Lung (tissue), 12 donors: ENCODE measurements around the gene C19orf47. TPM values are rescaled to one million over a fixed set of nuclear protein-coding genes. Genes with fewer than 3 reads are reported as not detected.

Source experiments
- ATAC-seq: fragments of 200-7000 bp; cut with Tn5 transposase; one replicate; pipeline ENCODE4 v1.9.1; 2020; ENCODE audit warnings: moderate number of reproducible peaks; ENCODE audit not compliant: insufficient read depth, low FRiP score
- DNase-seq, 3 donors: peaks; one replicate each; pipeline ENCODE4 v3.0.0-alpha.2; 2013 to 2017
- H3K27ac ChIP-seq, 2 donors: one replicate each; pipeline ENCODE4 v1.5.1; 2013; ENCODE audit warnings: mild to moderate bottlenecking in 2 of 2, moderate library complexity in 2 of 2, control low read depth in 1 of 2, inconsistent platforms in 1 of 2, low read depth in 1 of 2, low read length in 1 of 2
- H3K27me3 ChIP-seq, 3 donors: one replicate each; pipeline ENCODE4 v1.5.1; 2013; ENCODE audit warnings: low read length in 2 of 3; ENCODE audit not compliant: control insufficient read depth in 3 of 3, insufficient read depth in 3 of 3
- H3K36me3 ChIP-seq, 4 donors: one replicate each; pipeline ENCODE4 v1.5.1; 2013; ENCODE audit warnings: low read length in 4 of 4, mild to moderate bottlenecking in 1 of 4, moderate library complexity in 1 of 4; ENCODE audit not compliant: control insufficient read depth in 4 of 4, insufficient read depth in 4 of 4
- H3K4me1 ChIP-seq, 5 donors: one replicate each; pipeline ENCODE4 v1.5.1; 2013; ENCODE audit warnings: low read length in 5 of 5, mild to moderate bottlenecking in 2 of 5, moderate library complexity in 1 of 5; ENCODE audit not compliant: control insufficient read depth in 5 of 5, insufficient read depth in 5 of 5
- H3K4me3 ChIP-seq: one replicate; pipeline ENCODE4 v1.5.1; 2013; ENCODE audit warnings: mild to moderate bottlenecking, control low read depth, moderate library complexity
- H3K9ac ChIP-seq, 2 donors: one replicate each; pipeline ENCODE4 v1.5.1; 2013; ENCODE audit warnings: low read length in 2 of 2, control low read depth in 1 of 2; ENCODE audit not compliant: insufficient read depth in 1 of 2
- H3K9me3 ChIP-seq, 4 donors: one replicate each; pipeline ENCODE4 v1.5.1; 2013; ENCODE audit warnings: low read length in 3 of 4, mild to moderate bottlenecking in 1 of 4, moderate library complexity in 1 of 4; ENCODE audit not compliant: control insufficient read depth in 4 of 4, insufficient read depth in 3 of 4
- WGBS, 2 donors: extraction: QIAGEN DNeasy Blood & Tissue Kit; methylation state at CpG; one replicate each; pipeline ENCODE4 v1.1.7; 2013; 5-methylcytosine and 5-hydroxymethylcytosine counted together
- polyA plus RNA-seq, 2 donors: library from polyadenylated mRNA; stranded (reverse); fragments of 200-250 nt; gene quantifications; one replicate each; pipeline ENCODE4 v1.2.1, GENCODE V29; 2013
- total RNA-seq, 2 donors: library from RNA; depleted of rRNA in 1 of 2; stranded (reverse); fragments of >200 nt in 1 of 2; gene quantifications; one replicate each; pipeline ENCODE4 v1.2.1, GENCODE V29; 2014 to 2021
- TF ChIP-seq, protein P1 (sequence below): IDR thresholded peaks from 2 replicates; pipeline ENCODE4 v1.5.1; 2012; ENCODE audit warnings: mild to moderate bottlenecking; ENCODE audit errors: control extremely low read depth, extremely low read depth
- donor health status: control.
- donor health status: control.
- donor health status: Bipolar disorder and iron deficiency.
- donor health status: healthy.
- donor health status: DM: yes; HTN: yes; CAD: no.

C19orf47 gene
- total and polyA plus RNA-seq, 4 donors, result 9.8 to 26.3 (median 14.9) TPM

DNA sequence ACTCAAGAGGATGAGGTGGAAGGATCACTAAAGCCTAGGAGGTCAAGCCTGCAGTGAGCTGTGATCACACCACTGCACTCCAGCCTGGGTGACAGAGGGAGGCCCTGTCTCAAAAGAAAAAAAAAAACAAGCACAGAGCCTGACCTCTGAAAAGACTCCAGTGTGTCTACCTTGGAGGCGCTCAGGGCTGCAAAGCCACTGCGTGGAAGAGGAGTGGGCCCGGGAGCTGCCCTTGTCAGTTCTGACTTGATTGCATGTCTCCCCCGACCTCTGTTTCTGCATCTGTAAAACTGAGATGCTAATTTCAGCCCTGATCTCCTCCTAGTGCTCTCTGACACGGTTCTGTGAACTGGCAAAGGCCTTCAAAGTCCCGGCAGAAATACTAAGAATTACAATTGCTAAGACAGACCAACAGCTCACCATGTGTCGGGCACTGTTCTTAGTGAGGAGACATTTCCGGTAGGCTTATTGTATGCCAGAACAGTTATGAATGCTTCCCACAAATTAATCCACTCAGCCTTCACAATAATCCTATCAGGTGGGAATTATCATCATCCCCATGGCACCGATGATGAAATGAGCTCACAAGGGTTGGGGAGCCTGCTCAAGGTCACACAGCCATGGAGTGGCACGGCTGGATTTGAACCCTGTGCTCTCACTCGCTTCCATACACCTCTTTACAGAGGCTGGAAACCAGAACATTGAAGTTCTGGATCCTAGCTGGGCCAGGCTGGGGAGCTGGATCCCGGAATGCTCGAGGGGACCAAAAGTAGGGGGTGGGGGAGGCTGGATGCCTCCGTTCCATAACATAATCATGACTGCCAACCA is 66.6 kb downstream of the C19orf47 start:
- Histone ChIP-seq H3K9me3 (no peaks in the 10 kb centered on the region), H3K27ac (peak overlapping the region in 1 of 2 donors; percentile 10), H3K27me3 (no peaks in the 10 kb centered on the region), H3K36me3 (peaks cover 0 to 7% (median 3%) of the 10 kb centered on the region in 4 donors), H3K4me3 (no peak overlapping the region), H3K9ac (no peak overlapping the region), H3K4me1 (peaks cover 16 to 57% (median 22%) of the 10 kb centered on the region in 5 donors)
- 80 to 87% methylated on average over 14 of the region's 14 CpGs for WGBS, 2 donors
- DNase-seq (no peak), ATAC-seq (no peak)
- TF ChIP-seq, protein P1, sequence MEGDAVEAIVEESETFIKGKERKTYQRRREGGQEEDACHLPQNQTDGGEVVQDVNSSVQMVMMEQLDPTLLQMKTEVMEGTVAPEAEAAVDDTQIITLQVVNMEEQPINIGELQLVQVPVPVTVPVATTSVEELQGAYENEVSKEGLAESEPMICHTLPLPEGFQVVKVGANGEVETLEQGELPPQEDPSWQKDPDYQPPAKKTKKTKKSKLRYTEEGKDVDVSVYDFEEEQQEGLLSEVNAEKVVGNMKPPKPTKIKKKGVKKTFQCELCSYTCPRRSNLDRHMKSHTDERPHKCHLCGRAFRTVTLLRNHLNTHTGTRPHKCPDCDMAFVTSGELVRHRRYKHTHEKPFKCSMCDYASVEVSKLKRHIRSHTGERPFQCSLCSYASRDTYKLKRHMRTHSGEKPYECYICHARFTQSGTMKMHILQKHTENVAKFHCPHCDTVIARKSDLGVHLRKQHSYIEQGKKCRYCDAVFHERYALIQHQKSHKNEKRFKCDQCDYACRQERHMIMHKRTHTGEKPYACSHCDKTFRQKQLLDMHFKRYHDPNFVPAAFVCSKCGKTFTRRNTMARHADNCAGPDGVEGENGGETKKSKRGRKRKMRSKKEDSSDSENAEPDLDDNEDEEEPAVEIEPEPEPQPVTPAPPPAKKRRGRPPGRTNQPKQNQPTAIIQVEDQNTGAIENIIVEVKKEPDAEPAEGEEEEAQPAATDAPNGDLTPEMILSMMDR, result no peak

DNA sequence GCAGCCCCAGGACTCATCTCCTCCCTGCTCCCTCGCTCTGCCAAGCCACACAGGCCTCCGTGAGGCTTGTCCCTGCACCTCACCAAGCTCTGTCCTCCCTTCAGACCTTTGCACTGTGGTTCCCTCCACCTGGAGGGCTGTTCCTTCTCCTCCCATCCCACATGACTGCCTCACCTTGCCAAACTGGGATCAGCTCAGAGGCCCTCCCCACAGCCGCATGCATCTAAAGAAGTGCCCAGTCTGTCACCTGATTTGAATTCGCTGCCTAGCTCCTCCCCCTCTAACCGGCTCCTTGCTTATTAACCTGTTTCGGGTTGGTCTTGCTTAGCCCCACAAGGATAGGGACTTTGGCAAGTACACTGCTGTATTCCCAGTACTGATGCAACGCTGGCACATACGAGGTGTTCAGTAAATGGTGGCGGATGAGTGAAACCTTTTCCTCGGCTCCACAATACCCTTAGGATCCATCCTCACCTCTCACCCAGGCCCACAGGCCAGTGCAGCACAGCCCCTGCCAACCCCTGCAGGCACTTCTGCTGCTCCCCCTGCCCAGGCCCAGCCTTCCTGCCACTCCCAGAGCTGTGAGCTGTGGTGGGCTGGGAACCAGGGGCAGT is 67.5 kb downstream of the C19orf47 start:
- TF ChIP-seq, protein P1, result no peak
- Histone ChIP-seq H3K27me3 (no peaks in the 10 kb centered on the region), H3K9me3 (no peaks in the 10 kb centered on the region), H3K27ac (peak overlapping the region in 1 of 2 donors; percentile 42), H3K36me3 (peaks cover 0 to 7% (median 3%) of the 10 kb centered on the region in 4 donors), H3K9ac (no peak overlapping the region), H3K4me1 (peaks cover 16 to 48% (median 20%) of the 10 kb centered on the region in 5 donors), H3K4me3 (no peak overlapping the region)
- DNase-seq (no peak), ATAC-seq (no peak)
- WGBS, 2 donors, result 67 to 74% methylated on average over 10 of the region's 10 CpGs

DNA sequence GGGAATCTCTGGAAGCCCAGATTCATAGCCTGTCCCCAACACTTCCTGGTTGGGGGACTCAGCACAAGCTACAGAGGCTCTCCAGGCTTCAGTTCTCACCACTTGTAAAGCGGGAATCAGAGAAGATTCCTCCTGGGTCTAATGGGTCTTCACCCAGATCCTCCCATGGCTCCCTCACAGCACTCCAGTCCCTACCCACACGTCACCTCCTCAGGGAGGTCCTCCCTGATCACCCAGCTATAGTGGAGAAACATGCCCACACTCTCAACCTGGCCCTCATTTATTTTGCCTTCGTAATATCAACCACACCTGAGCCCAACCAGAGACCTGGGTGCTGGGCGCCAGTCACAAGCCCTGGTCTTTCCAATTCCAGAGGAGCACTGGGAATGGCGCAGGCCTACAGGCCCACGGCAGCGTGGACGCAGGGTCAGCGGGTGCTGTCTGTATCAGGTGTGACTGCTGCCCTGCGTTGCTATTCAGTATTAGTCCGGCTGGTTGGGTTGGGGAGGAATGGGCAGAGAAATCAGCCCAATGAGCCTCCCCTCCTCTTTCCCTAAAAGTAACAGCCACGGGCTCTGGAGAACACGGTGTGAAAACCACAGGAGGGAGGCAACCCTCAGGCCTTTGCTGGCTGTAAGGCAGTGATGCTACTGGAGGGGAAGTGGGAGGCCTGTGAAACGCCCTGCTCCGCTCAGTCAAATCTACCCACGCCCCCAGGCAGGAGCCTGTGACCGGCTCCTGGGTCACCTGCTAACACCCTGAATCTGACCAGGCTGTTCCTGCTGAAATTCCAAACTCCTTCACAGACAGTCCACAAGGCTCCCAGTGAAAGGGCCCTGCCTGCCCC is 68.2 kb downstream of the C19orf47 start:
- Histone ChIP-seq H3K9me3 (no peaks in the 10 kb centered on the region), H3K36me3 (peaks cover 0 to 7% (median 3%) of the 10 kb centered on the region in 4 donors), H3K27ac (peak overlapping the region; percentile 16 to 42), H3K9ac (peak overlapping the region in 1 of 2 donors; percentile 63), H3K4me3 (no peak overlapping the region), H3K4me1 (peaks cover 18 to 48% (median 20%) of the 10 kb centered on the region in 5 donors), H3K27me3 (no peaks in the 10 kb centered on the region)
- TF ChIP-seq, protein P1, result no peak
- WGBS, 2 donors, result 65 to 83% methylated on average over 17 of the region's 17 CpGs
- ATAC-seq (no peak), DNase-seq (no peak)
